IMR-90 (cell line): Measurements from ENCODE around the gene KYNU. TPM values are rescaled to one million over a fixed set of nuclear protein-coding genes. Genes with fewer than 3 reads are reported as not detected.
A peak's percentile ranks its signal among the peaks of the same experiment; 100 is the strongest.
"Not testable (repeated sequence)": the region's sequence is repeated elsewhere in the genome, so short reads cannot be mapped to it uniquely, and the experiment has no call there.

Experiments used
- ATAC-seq: fragments of 200-7000 bp; cut with Tn5 transposase; 2 replicates; pipeline ENCODE4 v1.9.1; 2020; ENCODE audit warnings: low read depth, mild to moderate bottlenecking, moderate library complexity
- BruUV-seq: library from RNA; stranded (reverse); fragments of 400-500 nt; replicated peaks from 2 replicates; lab custom pipeline; 2021; lab: Mats Ljungman, UMichigan
- CTCF ChIA-PET: fragments of 300-600 bp; formaldehyde crosslinking; extraction: SDS; loops from one replicate; lab custom pipeline; 2021; ENCODE audit warnings: antibody characterized with exemption; lab: Yijun Ruan, JAX
- POLR2A ChIA-PET: fragments of 300-600 bp; sonication (Branson Sonifier 250); formaldehyde crosslinking; loops from one replicate; lab custom pipeline; 2022; ENCODE audit warnings: antibody characterized with exemption; ENCODE audit not compliant: unreplicated experiment; lab: Charles Lee
- DNase-seq: peaks from one replicate; pipeline ENCODE4 v3.0.0; 2013
- H2AFZ ChIP-seq: replicated peaks from 2 replicates; pipeline ENCODE3; 2013; ENCODE audit warnings: low read length, mild to moderate bottlenecking; ENCODE audit not compliant: poor library complexity
- H2AK5ac ChIP-seq: 2 replicates; pipeline ENCODE4 v1.6.1; 2013; ENCODE audit warnings: low read depth, low read length, inconsistent platforms
- H2AK9ac ChIP-seq: replicated peaks from 2 replicates; pipeline ENCODE3; 2013; ENCODE audit warnings: mild to moderate bottlenecking, low read depth, low read length, moderate library complexity; ENCODE audit not compliant: poor library complexity
- H2BK120ac ChIP-seq: 2 replicates; pipeline ENCODE4 v1.6.1; 2013; ENCODE audit warnings: low read depth, low read length, inconsistent platforms
- H2BK15ac ChIP-seq: 3 replicates; pipeline ENCODE4 v1.6.1; 2013; ENCODE audit warnings: low read depth, low read length, inconsistent platforms
- H2BK20ac ChIP-seq: 2 replicates; pipeline ENCODE4 v1.6.1; 2013; ENCODE audit warnings: low read depth, mild to moderate bottlenecking, inconsistent platforms, low read length, moderate library complexity
- H2BK5ac ChIP-seq: 2 replicates; pipeline ENCODE4 v1.6.1; 2013; ENCODE audit warnings: mild to moderate bottlenecking, low read depth, low read length, inconsistent platforms; ENCODE audit not compliant: poor library complexity, severe bottlenecking
- H3K14ac ChIP-seq: replicated peaks from 2 replicates; pipeline ENCODE4 v1.6.1; 2013; ENCODE audit warnings: low read depth, low read length, inconsistent platforms
- H3K18ac ChIP-seq: 2 replicates; pipeline ENCODE4 v1.6.1; 2013; ENCODE audit warnings: low read depth, low read length, control low read depth
- H3K23ac ChIP-seq: 2 replicates; pipeline ENCODE4 v1.6.1; 2013; ENCODE audit warnings: low read depth, low read length, inconsistent platforms
- H3K27ac ChIP-seq: 2 replicates; pipeline ENCODE4 v1.5.1; 2013; ENCODE audit warnings: mild to moderate bottlenecking, control low read depth, low read length; ENCODE audit not compliant: insufficient read depth
- H3K27me3 ChIP-seq: 2 replicates; pipeline ENCODE4 v1.6.1; 2013; ENCODE audit warnings: low read length; ENCODE audit not compliant: control insufficient read depth, insufficient read depth
- H3K36me3 ChIP-seq: 2 replicates; pipeline ENCODE4 v1.6.1; 2013; ENCODE audit warnings: low read length, mixed read lengths; ENCODE audit not compliant: control insufficient read depth, insufficient read depth
- H3K4ac ChIP-seq: 2 replicates; pipeline ENCODE4 v1.6.1; 2013; ENCODE audit warnings: low read depth, low read length, inconsistent platforms
- H3K4me1 ChIP-seq: 2 replicates; pipeline ENCODE4 v1.6.1; 2013; ENCODE audit warnings: low read length, mixed read lengths; ENCODE audit not compliant: control insufficient read depth, insufficient read depth
- H3K4me2 ChIP-seq: 2 replicates; pipeline ENCODE4 v1.6.1; 2013; ENCODE audit warnings: low read depth, mild to moderate bottlenecking, control low read depth, low read length, moderate library complexity
- H3K4me3 ChIP-seq: 2 replicates; pipeline ENCODE4 v1.5.1; 2013; ENCODE audit warnings: low read depth, mild to moderate bottlenecking, control low read depth, low read length, moderate library complexity; ENCODE audit not compliant: insufficient read depth
- H3K56ac ChIP-seq: 2 replicates; pipeline ENCODE4 v1.6.1; 2013; ENCODE audit warnings: low read length, inconsistent platforms; ENCODE audit not compliant: insufficient read depth; ENCODE audit errors: extremely low read depth
- H3K79me1 ChIP-seq, 2 experiments: 2 replicates each; pipeline ENCODE4 v1.6.1; 2013; ENCODE audit warnings: low read length in 2 of 2, inconsistent platforms in 1 of 2, low read depth in 1 of 2
- H3K9ac ChIP-seq: 2 replicates; pipeline ENCODE4 v1.6.1; 2013; ENCODE audit warnings: low read depth, low read length, control low read depth
- H3K9me1 ChIP-seq: 2 replicates; pipeline ENCODE4 v1.6.1; 2013; ENCODE audit warnings: low read length, inconsistent platforms; ENCODE audit not compliant: insufficient read depth
- H3K9me3 ChIP-seq: 2 replicates; pipeline ENCODE4 v1.6.1; 2013; ENCODE audit warnings: low read length; ENCODE audit not compliant: control insufficient read depth, insufficient read depth
- H4K20me1 ChIP-seq: 2 replicates; pipeline ENCODE4 v1.6.1; 2013; ENCODE audit warnings: low read length, inconsistent platforms; ENCODE audit not compliant: insufficient read depth
- H4K5ac ChIP-seq: 2 replicates; pipeline ENCODE4 v1.6.1; 2013; ENCODE audit warnings: mild to moderate bottlenecking, low read depth, low read length, control low read depth
- H4K8ac ChIP-seq, 2 experiments: 2 replicates each; pipeline ENCODE4 v1.6.1; 2013; ENCODE audit warnings: low read depth in 2 of 2, low read length in 2 of 2, control low read depth in 1 of 2, inconsistent platforms in 1 of 2
- H4K91ac ChIP-seq: 2 replicates; pipeline ENCODE4 v1.6.1; 2013; ENCODE audit warnings: low read depth, low read length, inconsistent platforms; ENCODE audit not compliant: insufficient read depth
- MAFK ChIP-seq: IDR thresholded peaks from 2 replicates; pipeline ENCODE4 v1.6.1; 2012; ENCODE audit warnings: low read depth, low read length, improper control_type of control experiment
- WGBS, 2 experiments: methylation state at CpG; one replicate each; pipeline versions ENCODE4 v1.1.5 to v1.1.7; 2013; ENCODE audit warnings: missing lambda C conversion rate in 2 of 2; ENCODE audit not compliant: insufficient read length in 1 of 2; ENCODE audit errors: extremely low coverage in 2 of 2; 5-methylcytosine and 5-hydroxymethylcytosine counted together
- dilution Hi-C: fragments of 300-500 bp; cut with HindIII; formaldehyde crosslinking; loops from one replicate; pipeline ENCODE4 v1.14.3; 2018; ENCODE audit warnings: low sequenced_read_pairs; ENCODE audit not compliant: unreplicated experiment
- in situ Hi-C: fragments of 300-500 bp; cut with MboI; formaldehyde crosslinking; loops from 3 replicates; pipeline ENCODE4 v1.14.3; 2019; ENCODE audit warnings: low sequenced_read_pairs, inconsistent platforms, mixed read lengths
- intact Hi-C: fragments of 100-400 bp; cut with micrococcal nuclease; formaldehyde crosslinking; loops from 2 replicates; pipeline ENCODE4 v1.10.0; 2022
- polyA plus RNA-seq, 3 experiments: library from polyadenylated mRNA; depleted of rRNA; stranded (reverse); fragments of >200 nt; gene quantifications; 2 replicates each; pipeline ENCODE4 v1.2.3, GENCODE V29; 2012; ENCODE audit warnings: low replicate concordance in 1 of 3
- total RNA-seq: library from RNA; depleted of rRNA; stranded (reverse); fragments of >200 nt; gene quantifications from 2 replicates; pipeline ENCODE4 v1.2.3, GENCODE V29; 2012

The KYNU gene
- total and polyA plus RNA-seq, 2 of the 4 experiments (the other 2 are of a cell fraction) = 0.75 to 2.9 TPM

- not testable (repeated sequence) for ATAC-seq, H4K8ac ChIP-seq
Measured at GRCh38 chr2:142900327-142900726, 22.9 kb downstream of the KYNU start.

More at GRCh38 chr2:142900327-142900726, 22.9 kb downstream of the KYNU start:
- BruUV-seq, intact Hi-C loops, H3K18ac ChIP-seq, CTCF ChIA-PET, H3K4me3 ChIP-seq, H2BK15ac ChIP-seq, in situ Hi-C loops, H3K27ac ChIP-seq, H2BK5ac ChIP-seq, H3K9me1 ChIP-seq, H3K4ac ChIP-seq, H3K56ac ChIP-seq, H2AK9ac ChIP-seq, H3K27me3 ChIP-seq, H2BK120ac ChIP-seq, H4K91ac ChIP-seq, H2BK20ac ChIP-seq, H4K20me1 ChIP-seq, H2AFZ ChIP-seq, dilution Hi-C loops, H3K36me3 ChIP-seq, H3K14ac ChIP-seq, H3K9ac ChIP-seq, H3K9me3 ChIP-seq, H3K4me1 ChIP-seq, POLR2A ChIA-PET, H3K79me1 ChIP-seq, H3K23ac ChIP-seq, H3K4me2 ChIP-seq, DNase-seq, H4K5ac ChIP-seq, H2AK5ac ChIP-seq: not testable (repeated sequence)
- no CpG with 5 or more reads among the region's 4 CpGs for WGBS, 2 experiments
- peak; percentile 50 for TF ChIP-seq MAFK
